SHP77 treated with DMSO at 0.1 percent for 48 hours (cell line): Measurements from ENCODE around the gene EDN2.

Experiments used
- DNase-seq: peaks from one replicate; lab custom pipeline; 2025; lab: John Stamatoyannopoulos, UW

EDN2 gene

DNA sequence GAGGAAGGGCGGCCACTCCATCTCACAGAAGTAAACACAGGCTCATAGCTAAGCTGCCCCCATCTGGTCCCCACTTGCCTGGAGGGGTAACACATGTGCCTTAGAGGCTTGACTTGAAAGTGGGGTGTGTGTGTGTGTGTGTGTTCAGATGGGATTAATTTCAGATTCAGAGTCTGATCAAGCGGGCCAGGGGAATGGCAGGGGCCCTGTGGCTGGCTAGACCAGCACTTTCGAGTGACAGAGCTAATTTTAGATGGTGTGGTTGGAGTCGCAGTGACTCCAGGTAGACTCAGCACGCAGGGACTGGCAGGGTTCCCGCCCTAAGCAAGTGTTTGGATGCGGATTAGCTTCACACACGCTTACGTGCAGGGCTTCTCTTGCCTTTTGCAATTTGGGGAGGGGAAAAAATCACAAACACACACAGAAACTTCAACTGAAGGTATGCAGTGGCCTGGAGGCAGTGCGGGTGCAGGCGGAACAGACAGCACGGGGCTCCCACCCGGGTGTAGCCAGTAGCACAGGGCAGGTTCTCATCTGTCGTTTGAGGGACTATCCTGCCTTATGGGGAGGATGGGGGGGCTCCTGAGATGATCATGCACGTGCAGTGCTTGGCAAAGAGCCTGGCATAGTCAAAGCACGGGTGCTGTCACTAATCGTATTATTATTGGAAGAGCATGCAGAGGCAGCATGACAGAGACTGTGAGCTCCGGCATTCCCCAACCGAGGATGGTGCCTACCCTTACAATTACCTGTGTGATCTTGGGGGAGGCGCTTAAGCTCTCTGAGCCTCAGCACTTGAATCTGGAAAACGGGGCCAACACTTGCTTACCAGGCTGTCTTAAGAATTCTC lies 1.3 kb downstream of the EDN2 start:
- DNase-seq, result no peak

DNA sequence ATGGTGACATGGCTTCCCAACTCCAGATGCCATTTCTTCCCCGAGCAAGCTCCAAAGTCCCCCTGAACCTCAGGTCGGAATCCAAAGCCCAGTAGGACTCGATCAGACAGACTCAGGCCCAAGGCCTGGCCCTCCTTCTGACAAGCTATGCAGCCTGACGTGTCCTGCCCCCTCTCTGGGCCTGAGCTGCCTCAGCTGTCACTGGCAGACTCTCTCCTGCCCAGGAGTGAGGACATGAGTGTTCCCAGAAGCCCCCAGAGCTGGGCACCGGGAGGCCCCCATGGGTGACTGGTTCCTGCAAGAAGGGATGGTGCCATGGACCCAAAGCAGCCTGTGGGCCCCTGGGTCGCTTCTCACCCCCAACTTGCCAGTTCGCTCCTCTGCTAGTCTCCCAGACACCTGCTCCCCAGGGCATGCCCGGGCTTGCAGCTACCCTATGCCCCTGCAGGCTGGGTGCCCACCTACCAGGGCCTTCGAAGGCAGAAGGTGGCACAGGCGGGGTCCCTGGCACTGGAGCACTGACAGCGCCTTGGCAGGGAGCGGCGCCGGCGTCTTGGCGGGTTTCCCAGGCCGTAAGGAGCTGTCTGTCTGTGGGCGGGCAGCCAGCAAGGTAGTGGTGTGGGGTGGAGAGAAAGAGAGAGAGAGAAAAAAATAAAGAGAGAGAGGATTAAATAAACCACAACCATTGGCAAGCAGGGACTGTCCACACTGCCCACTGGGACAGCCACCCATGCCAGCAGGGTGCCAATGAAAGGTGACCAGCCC lies 2.3 kb downstream of the EDN2 start:
- no peak for DNase-seq

DNA sequence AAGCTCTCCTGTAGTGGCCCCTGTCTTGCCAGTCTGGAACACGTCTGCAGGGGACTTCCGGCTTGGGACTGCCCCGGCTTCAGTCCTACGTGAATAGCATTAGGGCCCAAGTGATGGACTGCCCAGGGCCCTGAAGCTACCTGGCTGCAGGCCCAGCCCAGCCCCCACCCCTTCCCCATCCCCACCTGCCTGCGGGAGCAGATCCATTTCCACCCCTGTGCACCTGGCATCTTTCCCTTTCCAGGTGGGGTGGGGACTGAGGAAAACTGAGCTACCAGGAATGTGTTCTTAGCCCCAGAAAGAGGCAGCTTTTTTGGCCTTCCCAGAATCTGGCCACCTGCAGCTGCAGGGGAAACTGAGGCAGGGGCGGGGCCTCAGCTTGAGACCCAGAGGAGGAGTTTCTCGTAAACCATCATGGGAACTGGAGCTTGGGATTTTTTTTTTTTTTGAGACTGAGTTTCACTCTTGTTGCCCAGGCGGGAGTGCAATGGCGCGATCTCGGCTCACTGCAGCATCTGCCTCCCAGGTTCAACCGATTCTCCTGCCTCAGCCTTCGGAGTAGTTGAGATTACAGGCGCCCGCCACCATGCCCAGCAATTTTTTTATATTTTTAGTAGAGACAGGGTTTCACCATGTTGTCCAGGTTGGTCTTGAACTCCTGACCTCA lies 3.2 kb downstream of the EDN2 start:
- DNase-seq, result no peak

DNA sequence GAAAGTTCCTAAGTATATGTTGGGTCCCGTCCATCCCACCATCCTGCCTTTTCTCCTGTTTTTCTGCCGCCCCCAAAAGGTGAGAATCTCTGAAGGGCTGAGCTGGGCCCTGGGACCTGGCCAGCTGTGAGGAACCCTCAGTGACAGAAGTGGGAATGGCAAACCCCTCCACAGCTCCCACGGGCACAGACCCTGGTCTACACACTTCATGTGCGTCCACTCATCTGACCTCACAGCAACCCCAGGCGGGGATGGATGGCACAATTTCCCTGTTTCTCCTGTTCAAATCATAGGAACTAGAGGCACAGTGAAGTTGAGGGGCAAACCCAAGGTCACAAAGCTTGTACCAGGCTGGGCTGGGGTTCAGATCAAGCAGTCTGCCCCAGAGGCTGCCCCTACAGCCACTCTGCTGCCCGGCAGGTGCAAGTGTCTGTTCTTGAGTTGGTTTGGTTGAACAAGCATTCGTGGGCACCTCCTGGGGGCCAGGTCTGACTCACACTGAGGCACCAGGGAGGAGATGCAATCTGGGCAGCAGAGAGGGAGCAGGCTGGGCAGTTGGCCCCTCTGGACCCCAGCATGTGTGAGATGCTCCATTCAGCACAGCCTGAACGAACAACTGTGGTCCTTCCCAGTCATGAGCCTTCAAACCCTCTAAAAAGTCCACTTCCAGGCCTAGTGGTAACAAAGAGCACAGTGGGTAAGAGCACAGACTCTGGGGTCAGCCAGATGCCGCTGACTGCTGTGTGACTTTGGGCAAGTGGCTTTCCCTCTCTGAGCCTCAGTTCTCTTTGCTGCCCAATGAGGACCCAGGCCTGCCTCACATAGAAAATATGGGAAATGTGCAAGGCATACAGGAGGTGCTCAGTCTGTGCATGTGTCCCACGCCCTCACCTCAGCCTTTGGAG lies 4.0 kb downstream of the EDN2 start:
- DNase-seq, result no peak

DNA sequence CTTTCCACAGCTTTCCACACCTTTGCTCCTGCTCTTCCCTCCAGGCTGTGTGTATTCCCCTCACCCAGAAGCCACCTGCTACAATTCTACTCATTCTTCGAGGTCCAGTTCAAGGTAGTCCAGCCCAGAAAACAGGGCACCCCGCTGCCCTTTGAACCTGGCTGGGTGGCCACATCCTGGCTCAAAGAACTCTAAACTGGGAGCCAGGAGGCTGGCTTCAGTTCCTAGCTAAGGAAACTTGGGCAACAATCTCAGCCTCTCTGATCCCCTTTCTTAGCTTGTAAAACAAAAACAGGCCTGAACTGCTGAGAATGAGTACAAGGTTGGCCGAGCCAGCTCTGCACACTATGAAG lies 4.7 kb downstream of the EDN2 start:
- no peak for DNase-seq

DNA sequence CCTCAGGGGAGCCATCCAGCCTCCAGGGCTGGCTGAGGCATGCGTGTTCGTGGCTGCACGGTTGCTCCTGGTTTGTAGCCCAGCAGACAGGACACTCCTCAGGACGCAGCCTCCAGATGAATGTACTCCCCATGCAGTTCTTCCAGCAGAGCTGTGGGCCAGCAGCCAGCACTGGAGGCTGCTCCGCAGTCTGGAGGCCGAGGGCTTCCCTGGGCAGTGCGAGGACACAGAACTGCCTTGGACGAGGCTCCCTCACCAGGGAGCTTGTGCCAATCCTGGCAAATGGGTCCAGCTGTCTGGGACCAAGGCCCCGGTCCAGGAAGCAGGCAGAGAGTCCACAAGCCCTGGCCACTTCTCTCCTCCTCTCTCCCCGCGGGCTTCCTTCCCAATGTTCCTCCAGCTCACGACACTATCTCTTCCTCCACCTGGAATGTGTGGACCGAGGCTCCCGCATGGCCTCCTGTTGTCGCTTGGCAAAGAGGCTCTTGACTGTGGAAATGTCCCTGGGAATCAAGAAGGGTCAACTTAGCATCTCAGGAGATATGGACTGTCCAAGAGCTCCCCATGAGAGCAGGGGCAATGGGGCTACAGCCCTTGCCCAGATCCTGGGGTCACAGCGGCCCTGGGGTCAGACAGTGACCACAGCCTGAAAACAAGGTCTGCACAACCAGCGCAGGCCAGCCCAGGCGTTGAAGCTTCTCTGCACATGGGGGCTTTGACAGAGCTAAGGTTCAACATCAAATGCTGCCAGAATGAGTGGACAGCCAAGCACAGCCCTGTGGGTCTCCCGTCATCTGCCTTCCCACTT lies 5.3 kb downstream of the EDN2 start:
- no peak for DNase-seq

DNA sequence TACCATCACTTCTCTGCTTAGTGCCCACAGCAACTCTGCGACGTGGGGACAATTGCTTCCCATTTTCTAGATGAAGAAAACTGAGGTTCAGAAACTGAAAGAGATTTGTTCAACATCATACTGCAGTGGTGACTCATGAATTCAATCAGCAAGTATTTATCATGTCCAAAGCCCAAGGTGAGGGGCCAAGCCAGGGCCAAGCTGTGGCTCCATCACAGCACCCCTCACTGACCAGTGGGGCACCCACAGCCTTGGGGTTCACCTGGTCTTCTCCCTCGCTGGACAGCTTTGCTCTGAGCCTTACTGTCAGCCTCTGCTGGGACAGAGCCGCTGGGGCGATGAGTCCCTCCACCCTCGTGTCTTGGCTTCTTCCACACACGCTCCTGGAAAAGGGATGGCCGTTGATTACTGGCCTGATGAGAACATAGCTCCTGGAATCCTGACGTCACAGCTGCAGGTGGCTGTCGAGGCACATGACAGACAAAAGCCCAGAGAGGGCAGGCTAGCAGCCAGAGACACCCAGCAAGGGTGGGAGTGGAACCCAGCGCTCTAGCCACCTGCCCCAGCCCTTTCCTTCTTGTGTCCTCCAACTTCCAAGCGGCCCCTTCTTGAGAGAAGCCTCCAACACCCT lies 6.2 kb downstream of the EDN2 start:
- no peak for DNase-seq

DNA sequence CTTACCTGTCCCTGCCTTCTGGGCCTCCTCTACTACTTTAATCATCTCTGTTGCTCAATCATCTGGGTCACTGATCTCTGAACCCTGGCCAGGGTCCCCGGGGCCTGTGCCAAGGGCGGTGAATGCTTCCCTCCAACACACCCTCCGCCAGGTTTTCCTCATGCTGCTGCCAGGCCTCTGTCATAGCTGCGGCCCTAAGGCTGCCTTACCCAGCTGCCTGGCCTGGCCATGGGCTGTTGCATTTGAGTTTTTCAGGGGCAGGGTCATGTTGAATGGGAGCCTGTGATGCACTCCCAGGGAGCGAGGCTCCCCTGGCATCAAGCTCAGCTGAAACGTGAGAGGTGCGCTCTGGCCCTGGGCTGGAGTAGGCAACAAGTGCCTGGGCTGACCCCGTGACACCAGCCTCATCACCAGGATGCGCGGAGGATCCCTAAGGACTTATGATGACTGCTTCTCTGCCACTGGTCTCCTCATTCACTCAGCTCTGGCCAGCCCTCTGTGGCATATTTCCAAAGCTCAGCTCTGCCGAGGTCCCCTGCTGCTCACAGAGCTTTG lies 7.6 kb downstream of the EDN2 start:
- no peak for DNase-seq

DNA sequence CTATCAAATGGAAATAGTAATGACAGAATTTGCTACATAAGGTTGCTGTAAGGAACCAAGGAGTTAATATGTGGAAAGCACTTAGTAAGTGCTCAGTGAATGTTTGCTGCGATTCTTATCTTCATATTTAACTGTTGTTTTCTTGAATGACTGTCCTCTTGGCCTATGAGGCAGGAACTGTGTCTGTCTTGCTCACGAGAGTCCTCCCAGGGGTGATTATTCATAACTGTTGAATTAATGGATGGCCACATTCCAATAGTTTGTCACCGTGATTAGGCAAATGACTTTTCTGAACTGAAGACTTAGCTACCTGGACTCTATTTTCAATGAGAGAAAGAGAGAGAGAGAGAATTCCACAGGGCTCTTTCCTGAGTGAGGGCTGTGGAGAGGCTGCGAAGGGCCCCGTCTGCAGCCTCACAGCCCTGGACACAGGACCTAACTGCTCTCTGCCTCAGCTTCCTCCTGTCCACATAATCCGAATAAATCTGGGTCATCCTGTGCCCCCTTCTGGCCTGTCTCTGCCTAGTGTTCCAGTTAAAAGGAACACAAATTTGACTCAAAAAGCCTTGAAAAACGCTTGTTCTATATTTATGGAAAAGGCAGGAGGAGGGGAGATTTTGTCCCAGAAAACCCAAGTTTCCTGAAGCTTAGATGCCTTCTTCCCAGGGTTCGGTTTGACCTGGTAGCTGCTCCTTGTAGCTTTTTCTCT lies 8.5 kb downstream of the EDN2 start:
- DNase-seq, result no peak

DNA sequence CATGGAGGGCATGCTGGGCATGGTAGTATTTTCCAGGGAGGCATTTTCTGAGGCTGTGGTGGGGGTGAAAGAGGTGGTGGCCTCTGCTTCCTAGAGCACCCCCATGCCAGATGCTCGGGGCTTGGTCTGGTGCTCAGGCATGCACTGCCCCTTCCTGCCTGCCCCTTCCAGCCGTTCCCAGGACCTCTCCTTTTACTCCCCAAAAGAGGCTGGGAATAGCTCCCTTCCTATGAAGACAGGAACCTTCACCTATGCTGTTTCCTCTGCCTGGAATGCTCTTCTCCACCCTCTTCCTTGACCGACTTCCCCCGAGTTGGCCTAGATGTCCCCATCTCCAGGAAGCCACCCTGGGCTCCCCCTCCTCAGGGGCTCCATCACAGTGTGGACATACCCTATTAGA lies 9.1 kb downstream of the EDN2 start:
- DNase-seq, result no peak

DNA sequence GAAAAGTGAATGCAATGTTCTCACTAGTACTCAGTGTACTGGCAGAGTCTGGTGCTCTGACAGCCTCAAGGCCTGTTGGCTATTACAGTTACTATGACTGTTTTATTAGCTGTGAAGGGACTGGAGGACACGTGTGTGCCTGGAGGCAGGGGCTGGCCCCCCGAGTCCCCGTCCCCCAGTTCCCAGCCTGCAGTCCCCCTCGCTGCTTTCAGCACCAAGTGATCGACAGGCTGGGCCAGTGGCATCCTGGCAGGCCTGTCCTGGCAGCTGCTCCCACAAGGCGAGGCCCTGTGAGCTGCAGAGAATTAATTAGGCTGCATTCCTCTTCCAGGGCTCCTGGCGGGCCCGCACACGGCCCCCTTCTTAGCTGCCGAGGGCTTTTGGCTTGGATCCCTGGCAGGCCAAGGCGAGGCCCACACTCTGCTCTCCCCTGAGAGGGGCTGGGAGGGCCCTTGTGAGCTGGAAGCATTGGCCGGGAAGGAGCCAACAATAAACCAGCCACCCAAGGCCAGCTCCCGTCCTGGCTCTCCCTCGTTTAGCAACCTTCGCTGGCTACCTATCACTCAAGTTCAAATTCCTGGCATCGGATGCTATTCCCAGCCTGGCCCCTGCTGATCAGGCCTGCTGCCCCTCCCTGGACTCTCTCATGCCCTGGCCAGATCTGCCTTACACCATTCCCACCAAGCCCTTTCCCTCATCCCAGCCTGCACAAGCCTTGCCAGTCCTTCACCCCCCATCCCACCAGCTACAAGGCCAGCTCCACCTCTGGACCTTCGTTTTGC lies 9.8 kb downstream of the EDN2 start:
- DNase-seq, result no peak

DNA sequence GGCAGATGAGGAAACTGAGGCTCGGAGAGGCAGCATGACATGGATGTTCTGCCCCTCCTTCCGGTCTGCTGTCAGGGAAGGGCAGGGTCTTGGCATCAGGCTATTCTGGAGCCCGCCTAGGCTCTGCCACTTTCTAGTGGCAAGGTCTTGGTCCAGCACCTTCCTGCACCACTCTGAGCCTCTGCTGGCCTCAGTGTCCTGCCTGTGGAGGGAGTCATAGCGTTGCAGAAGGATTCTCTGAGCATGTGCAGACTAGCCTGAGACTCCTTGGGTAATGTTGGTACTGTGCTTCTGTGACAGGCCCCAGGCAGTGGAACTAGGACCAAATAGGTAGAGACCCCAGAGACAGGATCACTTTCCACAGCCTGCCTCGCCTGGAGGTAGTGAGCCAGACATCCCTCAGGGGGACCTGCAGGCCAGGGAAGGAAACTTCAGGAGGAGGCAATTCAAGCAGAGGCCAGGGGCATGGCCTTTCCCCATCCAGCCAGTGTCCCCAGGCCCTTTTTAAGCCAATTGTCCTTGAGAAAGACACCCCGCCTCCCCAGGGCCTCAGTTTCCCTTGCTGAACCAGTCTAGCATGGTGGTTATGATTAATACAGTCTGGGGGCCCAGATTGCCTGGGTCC lies 10.6 kb downstream of the EDN2 start:
- DNase-seq, result no peak

DNA sequence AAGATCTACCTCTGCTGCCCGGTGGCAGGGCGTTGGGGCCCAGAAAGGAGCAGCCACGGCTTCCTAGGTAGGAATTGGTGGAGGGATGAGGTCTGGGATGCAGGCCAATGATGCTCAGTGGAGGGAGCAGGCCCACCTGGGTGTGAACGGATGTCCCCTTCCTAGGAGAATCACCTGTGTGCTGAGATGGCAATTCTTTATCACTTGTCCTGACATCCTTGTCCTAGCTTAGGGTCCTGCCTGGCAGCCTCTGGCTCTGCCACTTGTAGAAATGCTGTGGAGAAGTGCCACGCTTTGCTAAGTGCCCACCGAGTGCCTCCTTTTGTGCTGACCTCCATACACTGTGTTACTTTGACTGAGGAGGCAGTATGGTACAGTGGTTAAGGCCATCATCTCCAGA lies 12.8 kb downstream of the EDN2 start:
- DNase-seq, result no peak

DNA sequence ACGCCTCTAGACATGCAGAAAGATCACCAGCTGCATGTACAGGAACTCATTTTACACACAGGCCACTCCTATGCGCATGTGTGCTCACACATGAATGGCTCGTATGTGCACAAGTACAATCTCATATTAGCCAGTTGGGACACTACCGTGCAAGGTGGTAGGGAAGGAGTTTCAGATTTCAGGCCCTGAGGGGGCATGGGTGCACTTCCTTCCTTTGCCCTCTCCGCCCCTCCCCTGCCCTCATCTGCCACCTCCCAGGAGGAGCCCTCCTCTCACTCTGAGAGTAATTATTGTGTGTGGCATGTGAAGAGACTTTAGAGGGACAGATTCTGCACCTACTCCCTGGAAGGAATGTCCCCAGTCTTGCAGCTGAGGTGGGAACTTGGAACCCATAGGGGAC lies 14.8 kb downstream of the EDN2 start:
- no peak for DNase-seq

DNA sequence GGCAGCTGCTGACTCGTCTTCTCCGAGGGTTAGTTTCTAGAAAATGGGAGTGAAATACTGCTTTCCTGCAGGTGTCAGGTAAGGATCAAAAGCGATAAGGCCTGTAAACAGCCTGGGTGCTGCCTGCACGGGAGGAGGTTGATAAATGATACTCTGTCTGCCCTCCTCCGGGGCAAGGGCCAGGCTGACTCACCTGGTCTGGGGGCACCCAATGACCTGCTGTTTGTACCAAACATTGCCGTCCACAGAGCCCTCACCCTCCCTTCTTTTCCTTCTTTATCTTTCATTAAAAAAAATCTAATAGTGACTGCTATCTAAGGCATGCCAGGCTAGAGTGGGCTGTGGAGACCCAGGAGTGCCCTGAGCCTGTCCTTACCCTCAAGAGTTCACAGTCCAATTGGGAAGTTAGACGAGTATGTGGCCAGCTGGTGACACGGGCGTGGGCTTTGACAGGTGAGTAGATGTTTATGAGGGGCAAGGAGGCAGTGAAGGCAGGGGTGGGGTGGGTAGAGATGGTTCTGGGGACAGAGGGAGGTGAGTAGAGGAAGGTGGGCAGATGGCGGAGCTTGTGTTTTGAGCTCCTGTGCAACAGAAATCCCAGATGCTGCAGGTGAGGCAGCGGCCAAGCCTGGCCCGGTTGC lies 16.2 kb downstream of the EDN2 start:
- no peak for DNase-seq

DNA sequence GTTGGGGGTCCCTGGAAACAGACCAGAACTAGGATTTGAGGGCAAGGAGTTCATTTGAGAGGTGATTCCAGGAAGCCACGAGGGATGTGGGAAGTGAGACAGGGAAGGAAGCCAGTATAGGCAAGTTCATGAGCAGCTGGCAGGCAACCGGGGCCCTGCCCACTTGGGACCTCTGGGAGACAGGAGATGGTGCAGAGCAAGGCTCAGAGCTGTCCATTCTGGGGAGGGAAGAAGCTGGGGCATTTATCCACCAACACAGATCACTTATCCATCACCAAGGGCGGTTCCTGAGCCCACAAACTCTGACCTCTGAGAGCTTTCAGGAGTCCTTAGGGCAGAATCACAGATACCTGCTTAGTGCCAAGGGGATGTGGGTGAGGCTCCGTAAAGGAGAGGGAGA lies 16.8 kb downstream of the EDN2 start:
- no peak for DNase-seq

DNA sequence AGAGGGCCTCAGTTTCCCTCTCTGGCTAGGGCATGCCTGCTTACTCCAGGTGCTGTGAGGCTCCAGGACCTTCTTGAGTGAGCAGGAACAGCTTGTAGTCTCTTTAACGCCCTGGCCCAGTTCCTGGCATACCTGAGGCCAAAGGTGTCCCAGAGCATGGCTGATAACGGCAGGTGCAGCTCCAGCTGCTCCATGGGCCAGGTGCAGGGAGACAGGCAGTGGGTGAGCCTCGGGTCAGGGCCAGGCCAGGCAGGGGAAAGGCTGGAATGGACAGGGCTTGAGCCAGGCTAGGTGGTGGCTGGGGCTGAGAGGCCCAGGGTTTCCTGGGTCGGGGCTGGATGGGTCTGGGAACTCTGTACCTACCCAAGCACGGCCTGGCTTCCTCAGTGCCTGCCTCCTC lies 18.3 kb downstream of the EDN2 start:
- no peak for DNase-seq

DNA sequence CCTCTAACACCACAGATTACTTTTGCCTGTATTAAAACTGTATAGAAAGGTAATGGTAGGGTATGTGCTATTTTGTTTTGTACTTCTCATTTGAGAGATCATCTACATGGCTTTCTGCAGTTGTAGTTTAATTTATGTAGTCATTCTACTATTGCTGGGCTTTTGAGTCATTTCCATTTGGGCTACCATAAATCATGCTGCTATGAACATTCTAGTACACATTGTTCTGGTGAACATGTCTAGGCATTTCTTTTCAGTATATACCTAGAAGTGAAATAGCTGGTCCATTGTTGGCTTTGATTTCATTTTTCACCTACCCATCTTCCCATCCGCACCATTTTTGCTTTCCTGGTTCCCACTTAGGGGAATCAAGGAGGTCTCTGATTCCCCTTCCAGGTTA lies 18.7 kb downstream of the EDN2 start:
- DNase-seq, result no peak
